HG02970 (cell line): ENCODE data around the gene ANKRD45.
"Not testable (repeated sequence)": the region's sequence is repeated elsewhere in the genome, so short reads cannot be mapped to it uniquely, and the experiment has no call there.

Source experiments
- ATAC-seq: cut with Tn5 transposase; IDR thresholded peaks from one replicate; pipeline ENCODE4 v1.9.1; 2021; ENCODE audit warnings: mild to moderate bottlenecking, moderate library complexity, moderate number of reproducible peaks; ENCODE audit not compliant: unreplicated experiment, low FRiP score

Gene ANKRD45, protein sequence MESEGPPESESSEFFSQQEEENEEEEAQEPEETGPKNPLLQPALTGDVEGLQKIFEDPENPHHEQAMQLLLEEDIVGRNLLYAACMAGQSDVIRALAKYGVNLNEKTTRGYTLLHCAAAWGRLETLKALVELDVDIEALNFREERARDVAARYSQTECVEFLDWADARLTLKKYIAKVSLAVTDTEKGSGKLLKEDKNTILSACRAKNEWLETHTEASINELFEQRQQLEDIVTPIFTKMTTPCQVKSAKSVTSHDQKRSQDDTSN

DNA sequence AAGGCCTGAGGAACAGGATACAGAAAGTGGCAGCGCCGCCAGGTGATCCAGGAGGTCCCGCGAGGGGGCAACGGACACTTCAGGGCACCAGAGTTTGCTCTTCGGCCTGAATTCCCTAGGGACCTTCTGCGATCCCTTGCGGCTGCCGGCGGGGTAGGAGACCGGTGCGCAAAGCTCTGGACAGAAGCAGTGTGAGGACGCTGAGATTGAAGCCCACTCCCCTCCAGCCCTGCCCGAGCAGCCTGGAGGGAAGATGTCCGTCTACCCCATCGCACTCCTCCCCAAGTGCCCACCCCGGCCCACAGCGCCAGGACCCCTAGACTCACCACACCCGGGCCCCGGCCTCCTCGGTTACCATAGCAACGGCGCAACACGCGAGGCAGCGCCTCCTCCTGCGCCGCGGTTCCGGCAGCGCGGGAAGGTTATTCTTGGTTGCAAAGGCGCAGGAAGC is at the start of gene ANKRD45:
ANKRD45 (minus strand) TSS at position 361 of the 451 bp plus-strand sequence. CDS start 10,433 bp downstream, outside the sequence.
- ATAC-seq, result no peak

GRCh38 chr1:173717238-173717637 is 47.6 kb upstream of the ANKRD45 start:
- no peak for ATAC-seq

- no peak for ATAC-seq
These were observed 45.8 kb upstream of the ANKRD45 start for GRCh38 chr1:173715538-173715844.

GRCh38 chr1:173714759-173715537 is 45.3 kb upstream of the ANKRD45 start, which contains the start of gene KLHL20:
Gene KLHL20, plus strand, starts transcription at chr1:173714981. Its CDS starts 1,063 bp downstream, at chr1:173716044.
- ATAC-seq, result peak; percentile 96

- no peak for ATAC-seq
These were observed 44.7 kb upstream of the ANKRD45 start for GRCh38 chr1:173714441-173714758.

DNA sequence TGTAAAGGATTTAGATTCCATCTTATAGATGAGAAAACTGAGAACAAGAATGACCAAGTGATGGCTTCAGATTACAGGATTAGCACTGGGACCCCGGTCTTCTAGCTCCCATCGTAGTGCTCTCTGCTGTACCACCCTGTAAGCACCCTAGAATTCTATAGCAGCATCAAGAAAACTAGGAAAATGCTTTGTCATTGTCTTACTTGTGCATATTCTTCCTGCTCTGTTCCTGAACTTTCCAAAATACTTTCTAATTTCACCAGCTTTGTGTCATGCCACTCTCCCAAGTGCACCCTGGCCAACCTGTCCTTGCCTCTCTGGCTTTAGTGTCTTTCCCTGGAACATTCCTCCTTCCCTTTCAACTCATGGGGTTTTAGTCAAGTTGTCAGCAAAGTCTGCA is 39.1 kb upstream of the ANKRD45 start:
- ATAC-seq, result no peak

GRCh38 chr1:173705117-173705516 is 35.5 kb upstream of the ANKRD45 start:
- no peak for ATAC-seq

DNA sequence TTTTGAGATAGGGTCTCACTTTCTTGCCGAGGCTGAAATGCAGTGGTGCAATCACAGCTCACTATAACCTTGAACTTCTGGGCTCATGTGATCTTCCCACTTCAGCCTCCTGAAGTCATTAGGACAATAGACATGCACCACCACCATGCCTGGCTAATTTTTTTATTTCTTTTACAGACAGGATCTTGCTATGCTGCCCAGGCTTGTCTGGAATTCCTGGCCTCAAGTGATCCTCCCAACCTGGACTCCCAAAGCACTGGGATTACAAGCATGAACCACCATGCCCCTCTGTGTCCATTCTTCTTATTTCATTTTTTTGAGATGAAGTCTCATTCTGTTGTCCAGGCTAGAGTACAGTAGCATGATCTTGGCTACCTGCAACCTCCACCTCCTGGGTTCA is 33.1 kb upstream of the ANKRD45 start:
- no peak for ATAC-seq

DNA sequence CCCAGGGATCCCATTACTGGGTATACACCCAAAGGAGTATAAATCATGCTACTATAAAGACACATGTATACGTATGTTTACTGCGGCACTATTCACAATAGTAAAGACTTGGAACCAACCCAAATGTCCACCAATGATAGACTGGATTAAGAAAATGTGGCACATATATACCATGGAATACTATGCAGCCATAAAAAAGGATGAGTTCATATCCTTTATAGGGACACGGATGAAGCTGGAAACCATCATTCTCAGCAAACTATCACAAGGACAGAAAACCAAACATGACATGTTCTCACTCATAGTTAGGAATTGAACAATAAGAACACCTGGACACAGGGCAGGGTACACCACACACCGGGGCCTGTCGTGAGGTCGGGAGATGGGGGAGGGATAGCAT is 31.6 kb upstream of the ANKRD45 start:
- not testable (repeated sequence) for ATAC-seq

- no peak for ATAC-seq
These were observed 23.6 kb upstream of the ANKRD45 start for GRCh38 chr1:173693238-173693637.

DNA sequence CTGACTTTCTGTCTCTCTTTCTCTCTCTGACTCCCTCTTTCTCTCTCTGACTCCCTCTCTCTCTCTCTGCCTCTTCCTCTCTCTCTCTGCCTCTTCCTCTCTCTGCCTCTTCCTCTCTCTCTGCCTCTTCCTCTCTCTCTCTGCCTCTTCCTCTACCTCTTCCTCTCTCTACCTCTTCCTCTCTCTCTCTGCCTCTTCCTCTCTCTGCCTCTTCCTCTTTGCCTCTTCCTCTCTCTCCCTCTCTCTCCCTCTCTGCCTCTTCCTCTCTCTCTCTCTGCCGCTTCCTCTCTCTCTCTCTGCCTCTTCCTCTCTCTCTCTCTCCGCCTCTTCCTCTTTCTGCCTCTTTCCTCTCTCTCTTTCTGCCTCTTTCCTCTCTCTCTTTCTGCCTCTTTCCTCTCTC is 18.6 kb upstream of the ANKRD45 start:
- no peak for ATAC-seq

DNA sequence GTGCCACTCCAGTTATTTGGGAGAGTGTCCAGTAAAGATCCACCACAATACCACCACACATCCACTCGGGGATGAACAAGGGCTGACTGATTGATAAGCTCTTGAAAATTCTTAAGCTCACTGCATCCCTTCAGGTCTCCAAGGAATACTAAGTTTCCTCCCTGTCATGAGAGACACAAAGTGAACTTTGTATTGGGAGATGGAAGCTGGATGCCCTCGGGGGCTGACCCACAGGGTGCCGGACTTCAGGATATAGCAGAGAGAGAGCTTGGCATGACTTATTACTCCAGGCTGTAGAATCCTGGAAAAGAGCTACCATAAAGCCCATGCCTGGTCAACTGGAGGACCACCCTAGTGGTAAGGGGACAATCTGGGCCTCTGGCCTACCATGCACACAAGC is 15.5 kb upstream of the ANKRD45 start:
- not testable (repeated sequence) for ATAC-seq

GRCh38 chr1:173683838-173684237 is 14.2 kb upstream of the ANKRD45 start:
- not testable (repeated sequence) for ATAC-seq

- no peak for ATAC-seq
These were observed 12.5 kb upstream of the ANKRD45 start for GRCh38 chr1:173682184-173682583.

DNA sequence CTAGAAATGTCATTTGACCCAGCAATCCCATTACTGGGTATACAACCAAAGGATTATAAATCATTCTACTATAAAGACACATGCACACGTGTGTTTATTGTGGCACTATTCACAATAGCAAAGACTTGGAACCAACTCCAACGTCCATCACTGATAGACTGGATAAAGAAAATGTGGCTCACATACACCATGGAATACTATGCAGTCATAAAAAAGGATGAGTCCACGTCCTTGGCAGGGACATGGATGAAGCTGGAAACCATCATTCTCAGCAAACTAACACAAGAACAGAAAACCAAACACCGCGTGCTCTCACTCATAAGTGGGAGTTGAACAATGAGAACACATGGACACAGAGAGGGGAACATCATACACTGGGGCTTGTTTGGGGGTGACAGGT is 10.5 kb upstream of the ANKRD45 start:
- not testable (repeated sequence) for ATAC-seq

DNA sequence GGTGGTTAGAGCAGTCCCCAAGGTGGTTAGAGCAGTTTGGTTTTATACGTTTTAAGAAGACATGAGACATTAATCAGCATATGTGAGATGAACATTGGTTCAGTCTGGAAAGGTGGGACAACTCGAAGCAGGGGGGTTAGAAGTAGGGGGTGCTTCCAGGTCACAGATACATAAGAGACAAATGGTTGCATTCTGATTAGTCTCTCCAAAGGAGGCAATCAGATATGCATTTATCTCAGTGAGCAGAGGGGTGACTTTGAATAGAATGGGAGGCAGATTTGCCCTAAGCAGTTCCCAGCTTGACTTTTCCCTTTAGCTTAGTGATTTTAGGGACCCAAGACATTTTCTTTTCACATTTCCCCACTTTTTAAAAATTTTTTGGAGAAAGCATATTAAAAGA is 4.8 kb upstream of the ANKRD45 start:
- not testable (repeated sequence) for ATAC-seq

DNA sequence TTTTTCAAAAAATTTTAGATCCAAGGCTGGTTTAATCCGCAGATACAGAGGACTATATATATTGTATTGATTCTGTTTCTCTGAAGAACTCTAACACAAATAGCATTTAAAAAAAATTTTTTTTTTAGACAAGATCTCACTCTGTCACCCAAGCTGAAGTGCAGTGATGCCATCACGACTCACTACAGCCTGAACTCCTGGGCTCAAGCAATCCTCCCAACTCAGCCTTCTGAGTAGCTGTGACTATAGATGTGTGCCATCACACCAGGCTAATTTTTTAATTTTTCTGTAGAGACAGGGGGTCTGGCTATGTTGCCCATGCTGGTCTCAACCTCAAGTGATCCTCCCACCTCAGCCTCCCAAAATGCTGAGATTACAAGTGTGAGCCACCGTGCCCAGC is 3.0 kb downstream of the ANKRD45 start:
- no peak for ATAC-seq

DNA sequence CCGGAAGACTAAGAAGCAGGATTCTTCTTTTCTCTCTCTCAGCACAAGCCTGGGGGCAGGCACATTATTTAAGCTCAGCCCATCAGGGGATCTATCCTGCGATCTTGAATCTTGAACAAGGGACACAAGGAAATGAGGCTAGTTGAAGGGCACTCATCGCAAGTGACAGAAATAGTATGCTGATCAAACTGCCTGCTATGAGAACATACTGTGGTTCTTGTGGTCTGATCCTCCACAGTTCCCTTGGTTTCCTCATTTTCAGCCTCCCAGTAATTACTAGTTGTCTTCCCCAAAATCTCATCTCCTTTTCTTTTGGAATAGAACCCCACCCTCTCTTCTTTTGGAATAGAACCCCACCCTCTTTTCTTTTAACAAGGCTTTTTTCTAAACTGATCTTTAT is 6.5 kb downstream of the ANKRD45 start:
- no peak for ATAC-seq

GRCh38 chr1:173661763-173662162 is 7.9 kb downstream of the ANKRD45 start:
- ATAC-seq, result no peak

- ATAC-seq, result no peak
These were observed 8.4 kb downstream of the ANKRD45 start for GRCh38 chr1:173661271-173661670.

DNA sequence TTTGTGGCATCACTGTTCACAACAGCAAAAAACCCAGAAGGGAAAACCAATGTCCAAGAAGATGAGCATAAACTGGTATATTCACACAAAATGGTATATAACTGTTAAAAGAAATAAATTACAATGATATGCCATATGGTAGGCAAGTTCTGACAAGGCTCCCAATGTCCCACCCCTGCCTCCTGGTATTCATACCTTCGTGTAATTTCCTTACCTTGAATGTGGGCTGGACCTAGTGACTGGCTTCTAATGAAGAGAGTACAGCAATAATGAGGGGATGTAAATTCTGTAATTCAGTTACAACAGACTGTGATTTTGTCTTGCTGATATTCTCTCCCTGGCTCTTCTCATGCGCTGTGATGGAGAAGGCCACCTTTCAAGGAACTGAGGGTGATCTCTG is 9.3 kb downstream of the ANKRD45 start:
- ATAC-seq, result no peak
